GM12874 (cell line): ENCODE data around the gene PTH2.

Experiments
- CTCF ChIP-seq: IDR thresholded peaks from 2 replicates; pipeline ENCODE4 v1.5.1; 2011; ENCODE audit warnings: low read depth, mild to moderate bottlenecking, control low read depth, low read length, moderate library complexity; ENCODE audit not compliant: insufficient read depth

The PTH2 gene

GRCh38 chr19:49453757-49454240, 30.6 kb upstream of the PTH2 start:
- no peak for TF ChIP-seq CTCF

- no peak for TF ChIP-seq CTCF
Observed at GRCh38 chr19:49453013-49453756, 29.9 kb upstream of the PTH2 start, which contains the start of gene ALDH16A1. Gene ALDH16A1 (plus strand): TSS chr19:49453225. CDS start chr19:49453332, 107 bp downstream.

DNA sequence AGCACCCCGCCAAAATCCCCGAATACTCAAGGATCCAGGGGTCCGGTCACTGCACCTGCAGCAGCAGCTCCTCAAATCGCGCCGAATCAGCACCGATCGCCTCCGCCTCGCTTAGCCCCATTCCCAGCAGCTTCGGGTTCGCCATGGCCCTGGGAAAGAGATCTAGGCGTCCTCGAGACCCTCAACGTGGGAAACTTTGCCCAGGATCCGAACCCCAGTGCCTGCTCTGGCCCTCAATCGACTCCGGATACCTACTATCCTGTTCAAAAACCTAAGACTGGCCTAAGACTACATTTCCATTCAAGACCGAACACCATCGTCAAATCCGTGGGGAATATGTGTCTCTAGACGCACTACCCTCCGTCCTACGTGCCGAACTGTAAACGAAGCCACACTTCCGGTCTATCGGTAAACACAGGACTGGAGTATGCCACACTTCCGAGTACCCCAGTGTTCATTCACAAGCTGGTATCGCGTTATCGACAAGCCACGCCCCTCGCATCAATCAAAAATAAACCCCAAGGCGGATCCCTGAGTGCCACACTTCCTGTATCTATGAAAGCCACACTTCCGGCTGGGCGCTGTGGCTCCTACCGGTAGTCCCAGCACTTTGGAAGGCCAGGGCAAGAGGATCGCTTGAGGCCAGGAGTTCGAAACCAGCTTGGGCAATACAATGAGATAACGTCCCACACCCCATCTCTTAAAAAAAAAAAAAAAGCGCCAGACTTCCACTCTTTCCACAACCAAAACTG, 28.4 kb upstream of the PTH2 start, which contains the start of gene PIH1D1:
PIH1D1 (minus strand) TSS at position 385 of the 752 bp plus-strand sequence; CDS start at position 145, 240 bp downstream.
- no peak for TF ChIP-seq CTCF

DNA sequence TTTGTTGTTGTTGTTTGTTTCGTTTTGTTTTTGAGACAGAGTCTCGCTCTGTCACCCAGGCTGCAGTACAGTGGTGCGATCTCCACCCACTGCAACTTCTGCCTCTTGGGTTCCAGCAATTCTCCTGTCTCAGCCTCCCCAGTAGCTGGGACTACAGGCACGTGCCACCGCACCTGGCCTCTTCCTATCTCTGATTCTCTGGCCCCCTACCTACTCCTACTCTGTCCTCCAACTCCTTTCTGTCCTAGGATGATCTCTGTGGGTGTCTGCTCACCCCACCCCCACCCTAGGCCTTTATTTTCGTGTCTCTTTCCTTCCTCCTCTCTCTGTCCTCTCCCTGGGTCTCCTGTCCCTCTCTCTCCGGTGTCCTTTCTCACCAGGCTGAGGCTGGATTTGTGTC, 27.2 kb upstream of the PTH2 start:
- TF ChIP-seq CTCF = no peak

DNA sequence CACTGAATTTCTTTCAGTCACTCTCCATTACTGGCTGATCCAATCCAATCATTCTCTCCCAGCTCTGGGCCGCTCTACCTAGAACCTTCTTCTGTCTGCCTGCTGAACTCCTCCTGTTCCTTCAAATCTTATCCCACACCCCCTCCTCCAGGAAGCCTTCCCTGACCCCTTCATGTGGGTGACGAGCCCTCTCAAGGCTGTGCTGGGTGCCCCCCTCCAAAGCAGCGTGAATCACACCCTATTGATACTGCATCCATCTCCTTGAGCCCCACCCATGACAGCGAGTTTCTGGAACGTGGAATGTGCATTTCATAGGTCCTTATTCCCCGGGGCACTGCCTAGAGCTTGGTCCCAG, 25.2 kb upstream of the PTH2 start:
- no peak for TF ChIP-seq CTCF

DNA sequence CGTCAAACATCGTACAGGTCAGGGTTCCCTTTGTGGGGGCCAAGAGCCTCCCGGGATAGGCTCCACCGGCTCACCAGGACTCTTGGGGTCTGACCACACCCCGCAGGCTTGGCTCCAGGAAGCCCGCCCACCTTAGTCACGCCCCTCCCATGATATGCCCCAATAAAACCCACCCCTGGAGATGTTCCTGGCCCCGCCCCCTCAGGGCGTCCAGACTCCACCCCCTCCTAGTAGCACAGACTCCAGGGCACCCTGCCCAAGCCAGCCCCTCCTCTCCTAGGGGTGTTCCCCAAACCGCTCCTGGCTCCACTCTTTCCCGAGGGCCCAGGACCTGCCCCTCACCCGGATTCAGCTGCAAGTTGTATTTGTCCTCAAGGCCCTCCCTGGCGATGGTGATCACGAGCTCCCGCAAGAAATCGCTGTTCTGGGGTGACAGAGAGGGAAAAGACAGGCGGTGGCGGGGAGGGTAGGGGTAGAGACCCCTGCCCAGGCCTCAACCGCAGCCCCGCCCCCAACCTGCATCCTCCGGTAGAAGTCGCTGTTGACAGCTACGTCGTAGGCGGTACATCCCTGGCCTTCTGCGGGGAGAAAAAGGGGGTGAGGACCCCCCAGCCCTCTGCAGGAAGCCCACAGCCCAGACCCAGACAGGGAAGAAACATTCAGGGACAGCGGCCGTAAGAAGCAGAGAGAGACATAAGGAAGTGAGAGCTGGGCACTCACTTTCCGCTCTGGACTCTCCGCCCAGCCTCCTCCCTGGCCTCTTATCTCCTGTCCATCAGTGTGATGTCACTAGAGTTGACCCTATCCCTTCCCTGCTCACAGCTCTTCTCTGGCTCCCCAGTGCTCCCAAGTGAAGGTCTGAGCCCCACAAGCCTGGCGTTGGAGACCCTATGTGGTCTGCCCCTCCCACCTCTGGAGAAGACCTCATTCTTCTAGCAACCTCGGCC, 24.5 kb upstream of the PTH2 start:
- no peak for TF ChIP-seq CTCF

DNA sequence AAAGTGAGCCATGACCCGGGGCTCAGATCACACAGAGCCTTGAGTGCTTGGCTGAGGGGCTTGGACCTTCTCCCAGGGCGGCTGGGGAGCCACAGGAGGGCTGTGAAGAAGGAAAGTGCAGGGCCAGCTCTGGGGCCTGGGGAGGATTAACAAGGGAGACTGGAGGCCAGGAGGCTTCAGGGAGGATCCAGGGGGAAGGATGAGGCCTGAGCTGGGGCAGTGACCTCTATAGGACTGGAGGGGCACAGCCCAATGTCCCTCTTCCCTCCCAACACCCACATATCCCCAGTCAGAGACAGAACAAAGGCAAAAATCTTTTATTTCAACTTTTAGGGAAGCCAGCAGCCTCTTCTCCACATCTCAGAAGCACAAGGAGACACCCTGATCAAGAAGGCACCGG, 22.8 kb upstream of the PTH2 start:
- TF ChIP-seq CTCF = no peak
